BLaER1 (cell line): ENCODE results near the gene SQSTM1.
"Not testable (repeated sequence)": the region's sequence is repeated elsewhere in the genome, so short reads cannot be mapped to it uniquely, and the experiment has no call there.

Experiments used
- H3K27ac ChIP-seq: shearing (Covaris generic); formaldehyde crosslinking; 2 replicates; pipeline ENCODE4 v1.8.1; 2022
- H3K27me3 ChIP-seq: shearing (Covaris generic); formaldehyde crosslinking; 2 replicates; pipeline ENCODE4 v1.8.1; 2022
- H3K36me3 ChIP-seq: shearing (Covaris generic); formaldehyde crosslinking; 2 replicates; pipeline ENCODE4 v1.8.1; 2022
- H3K4me1 ChIP-seq: shearing (Covaris generic); formaldehyde crosslinking; 2 replicates; pipeline ENCODE4 v1.8.1; 2022
- H3K4me2 ChIP-seq: shearing (Covaris generic); formaldehyde crosslinking; 2 replicates; pipeline ENCODE4 v1.8.1; 2022
- H3K4me3 ChIP-seq: shearing (Covaris generic); formaldehyde crosslinking; 2 replicates; pipeline ENCODE4 v1.8.1; 2022
- H3K9ac ChIP-seq: shearing (Covaris generic); formaldehyde crosslinking; 2 replicates; pipeline ENCODE4 v1.8.1; 2022
- H3K9me3 ChIP-seq: shearing (Covaris generic); formaldehyde crosslinking; 2 replicates; pipeline ENCODE4 v1.8.1; 2022
- H4K20me1 ChIP-seq: shearing (Covaris generic); formaldehyde crosslinking; 2 replicates; pipeline ENCODE4 v1.8.1; 2022
- Cebpa-rat ChIP-seq: shearing (Covaris generic); IDR thresholded peaks from 2 replicates; pipeline ENCODE4 v1.8.1; 2022

Gene SQSTM1

GRCh38 chr5:179832039-179832745, 11.5 kb downstream of the SQSTM1 start:
- peaks cover 27% of the 10 kb centered on the region for H3K9me3 ChIP-seq
- H3K4me2 ChIP-seq, result no peak overlapping the region
- H4K20me1 ChIP-seq, result peaks cover 35% of the 10 kb centered on the region
- H3K9ac ChIP-seq, result no peak overlapping the region
- TF ChIP-seq Cebpa-rat, result no peak
- H3K4me1 ChIP-seq, result peaks cover 13% of the 10 kb centered on the region; the same call in 1 of the 2 replicates
- H3K36me3 ChIP-seq, result peaks cover 95% of the 10 kb centered on the region
- H3K27ac ChIP-seq, result no peak overlapping the region
- no peaks in the 10 kb centered on the region for H3K27me3 ChIP-seq
- no peak overlapping the region for H3K4me3 ChIP-seq

- Histone ChIP-seq H3K9ac (no peak overlapping the region), H3K4me1 (peaks cover 4% of the 10 kb centered on the region; the same call in 1 of the 2 replicates), H3K27me3 (no peaks in the 10 kb centered on the region), H4K20me1 (peaks cover 36% of the 10 kb centered on the region; the same call in 1 of the 2 replicates), H3K27ac (no peak overlapping the region), H3K9me3 (peaks cover 27% of the 10 kb centered on the region), H3K4me3 (no peak overlapping the region), H3K4me2 (no peak overlapping the region), H3K36me3 (peaks cover 95% of the 10 kb centered on the region)
- TF ChIP-seq Cebpa-rat, result no peak
Observed at GRCh38 chr5:179833056-179833708, 12.5 kb downstream of the SQSTM1 start.

GRCh38 chr5:179833709-179834070, 13.0 kb downstream of the SQSTM1 start:
- Histone ChIP-seq H3K9me3 (peaks cover 27% of the 10 kb centered on the region), H3K4me3 (no peak overlapping the region), H4K20me1 (peaks cover 36% of the 10 kb centered on the region; the same call in 1 of the 2 replicates), H3K9ac (no peak overlapping the region), H3K36me3 (peaks cover 95% of the 10 kb centered on the region), H3K27me3 (no peaks in the 10 kb centered on the region), H3K4me1 (peaks cover 4% of the 10 kb centered on the region; the same call in 1 of the 2 replicates), H3K27ac (no peak overlapping the region), H3K4me2 (no peak overlapping the region)
- TF ChIP-seq Cebpa-rat, result no peak

- Histone ChIP-seq H3K9me3 (peaks cover 25% of the 10 kb centered on the region), H3K4me3 (no peak overlapping the region), H3K9ac (no peak overlapping the region), H3K27ac (no peak overlapping the region), H4K20me1 (peaks cover 36% of the 10 kb centered on the region; the same call in 1 of the 2 replicates), H3K4me1 (peaks cover 4% of the 10 kb centered on the region; the same call in 1 of the 2 replicates), H3K36me3 (peaks cover 95% of the 10 kb centered on the region), H3K27me3 (no peaks in the 10 kb centered on the region), H3K4me2 (no peak overlapping the region)
- TF ChIP-seq Cebpa-rat, result no peak
Observed at GRCh38 chr5:179834120-179834519, 13.4 kb downstream of the SQSTM1 start.

- H3K27ac ChIP-seq, H3K4me3 ChIP-seq, H3K4me1 ChIP-seq, H3K4me2 ChIP-seq, H3K27me3 ChIP-seq, H3K9ac ChIP-seq: not testable (repeated sequence)
- H4K20me1 ChIP-seq, result peaks cover 36% of the 10 kb centered on the region; the same call in 1 of the 2 replicates
- peaks cover 95% of the 10 kb centered on the region for H3K36me3 ChIP-seq
- peaks cover 19% of the 10 kb centered on the region for H3K9me3 ChIP-seq
Observed at GRCh38 chr5:179834871-179835270, 14.2 kb downstream of the SQSTM1 start.

GRCh38 chr5:179836225-179837019, 15.7 kb downstream of the SQSTM1 start:
- Histone ChIP-seq H3K4me2 (no peak overlapping the region), H3K27ac (0 out of 2 replicates have a peak overlapping the region, but pooled peaks have one; percentile 1), H4K20me1 (peaks cover 36% of the 10 kb centered on the region; the same call in 1 of the 2 replicates), H3K9ac (0 out of 2 replicates have a peak overlapping the region, but pooled peaks have one; percentile 10), H3K36me3 (peaks cover 95% of the 10 kb centered on the region), H3K4me3 (no peak overlapping the region), H3K27me3 (no peaks in the 10 kb centered on the region), H3K9me3 (peaks cover 10% of the 10 kb centered on the region), H3K4me1 (peaks cover 4% of the 10 kb centered on the region; the same call in 1 of the 2 replicates)
- TF ChIP-seq Cebpa-rat, result no peak

GRCh38 chr5:179837076-179838011, 16.6 kb downstream of the SQSTM1 start:
- Histone ChIP-seq H3K4me3 (no peak overlapping the region), H3K4me1 (peaks cover 4% of the 10 kb centered on the region; the same call in 1 of the 2 replicates), H3K27me3 (no peaks in the 10 kb centered on the region), H4K20me1 (peaks cover 33% of the 10 kb centered on the region; the same call in 1 of the 2 replicates), H3K4me2 (no peak overlapping the region), H3K36me3 (peaks cover 93% of the 10 kb centered on the region), H3K27ac (0 out of 2 replicates have a peak overlapping the region, but pooled peaks have one; percentile 1), H3K9me3 (peaks cover 10% of the 10 kb centered on the region), H3K9ac (0 out of 2 replicates have a peak overlapping the region, but pooled peaks have one; percentile 10)
- TF ChIP-seq Cebpa-rat, result no peak

GRCh38 chr5:179839328-179840256, 18.9 kb downstream of the SQSTM1 start:
- H4K20me1 ChIP-seq, result peaks cover 23% of the 10 kb centered on the region; the same call in 1 of the 2 replicates
- H3K9me3 ChIP-seq, result peaks cover 4% of the 10 kb centered on the region
- H3K27ac ChIP-seq, result no peak overlapping the region
- no peak overlapping the region for H3K4me2 ChIP-seq
- peaks cover 11% of the 10 kb centered on the region for H3K4me1 ChIP-seq
- no peak overlapping the region for H3K4me3 ChIP-seq
- no peaks in the 10 kb centered on the region for H3K27me3 ChIP-seq
- TF ChIP-seq Cebpa-rat, result no peak
- peaks cover 89% of the 10 kb centered on the region for H3K36me3 ChIP-seq
- no peak overlapping the region for H3K9ac ChIP-seq
